PC-9 (cell line): ENCODE results near the gene NKX6-2. TPM values are rescaled to one million over a fixed set of nuclear protein-coding genes. Genes with fewer than 3 reads are reported as not detected.

ENCODE experiments used
- BruUV-seq: library from RNA; stranded (reverse); fragments of 400-500 nt; replicated peaks from 2 replicates; lab custom pipeline; 2021; lab: Mats Ljungman, UMichigan
- CTCF ChIA-PET: fragments of 300-600 bp; sonication (Branson Sonifier 250); formaldehyde crosslinking; loops from one replicate; lab custom pipeline; 2022; ENCODE audit warnings: antibody characterized with exemption; lab: Charles Lee
- POLR2A ChIA-PET: fragments of 300-600 bp; sonication (Branson Sonifier 250); formaldehyde crosslinking; loops from one replicate; lab custom pipeline; 2022; ENCODE audit warnings: antibody characterized with exemption; ENCODE audit not compliant: unreplicated experiment; lab: Charles Lee
- DNase-seq, 2 experiments: peaks; one replicate each; pipeline versions ENCODE4 v3.0.0 to v3.0.0-alpha.2; 2015 to 2022; ENCODE audit warnings: mixed read lengths in 1 of 2
- H2AFZ ChIP-seq: fragments of 200-600 bp; sonication (generic); 2 replicates; pipeline ENCODE4 v1.8.1; 2017; ENCODE audit warnings: antibody characterized with exemption
- H3F3A ChIP-seq: fragments of 200-600 bp; sonication (generic); 2 replicates; pipeline ENCODE4 v1.8.1; 2017; ENCODE audit warnings: antibody characterized with exemption, mild to moderate bottlenecking, low read depth; ENCODE audit not compliant: insufficient read depth
- H3K27ac ChIP-seq: fragments of 200-600 bp; sonication (generic); 2 replicates; pipeline ENCODE4 v1.6.1; 2016; ENCODE audit warnings: mixed run types
- H3K27me3 ChIP-seq: fragments of 200-600 bp; sonication (generic); 2 replicates; pipeline ENCODE4 v1.6.1; 2016; ENCODE audit warnings: low read depth, mixed run types; ENCODE audit not compliant: insufficient read depth
- H3K36me3 ChIP-seq: fragments of 200-600 bp; sonication (generic); 2 replicates; pipeline ENCODE4 v1.6.1; 2016; ENCODE audit warnings: low read depth, mixed run types
- H3K4me1 ChIP-seq: fragments of 200-600 bp; sonication (generic); replicated peaks from 2 replicates; pipeline ENCODE4 v1.6.1; 2016; ENCODE audit warnings: mixed run types; ENCODE audit not compliant: insufficient read depth
- H3K4me2 ChIP-seq: fragments of 200-600 bp; sonication (generic); 2 replicates; pipeline ENCODE4 v1.6.1; 2017; ENCODE audit warnings: mixed run types
- H3K4me3 ChIP-seq: fragments of 200-600 bp; sonication (generic); 2 replicates; pipeline ENCODE4 v1.6.1; 2016; ENCODE audit warnings: mixed run types
- H3K79me2 ChIP-seq: fragments of 200-600 bp; sonication (generic); 2 replicates; pipeline ENCODE4 v1.6.1; 2017; ENCODE audit warnings: low read depth, mixed run types
- H3K9me2 ChIP-seq: fragments of 200-600 bp; sonication (generic); 2 replicates; pipeline ENCODE4 v1.8.1; 2017; ENCODE audit warnings: mild to moderate bottlenecking; ENCODE audit not compliant: insufficient read depth
- H3K9me3 ChIP-seq: fragments of 200-600 bp; sonication (generic); 2 replicates; pipeline ENCODE4 v1.8.1; 2016; ENCODE audit warnings: low read depth; ENCODE audit not compliant: insufficient read depth
- H4K20me1 ChIP-seq: fragments of 200-600 bp; sonication (generic); 2 replicates; pipeline ENCODE4 v1.8.1; 2017; ENCODE audit not compliant: insufficient read depth
- EZH2 ChIP-seq: fragments of 200-600 bp; sonication (generic); IDR thresholded peaks from 2 replicates; pipeline ENCODE4 v1.8.0; 2017; ENCODE audit warnings: antibody characterized with exemption, low read depth
- intact Hi-C: fragments of 100-400 bp; cut with micrococcal nuclease; formaldehyde crosslinking; loops from one replicate; pipeline ENCODE4 v1.10.0; 2022; ENCODE audit not compliant: unreplicated experiment
- total RNA-seq: library from RNA; stranded (reverse); gene quantifications from 2 replicates; pipeline ENCODE4 v1.2.3, GENCODE V29; 2021
- TF ChIP-seq, protein P1 (sequence below): fragments of 200-600 bp; sonication (generic); conservative IDR thresholded peaks from 2 replicates; pipeline ENCODE4 v1.6.1; 2017; ENCODE audit warnings: mixed run types, antibody characterized with exemption, mild to moderate bottlenecking, moderate library complexity

The NKX6-2 gene
- total RNA-seq, 1 experiment from 2014 or later, result not detected

DNA sequence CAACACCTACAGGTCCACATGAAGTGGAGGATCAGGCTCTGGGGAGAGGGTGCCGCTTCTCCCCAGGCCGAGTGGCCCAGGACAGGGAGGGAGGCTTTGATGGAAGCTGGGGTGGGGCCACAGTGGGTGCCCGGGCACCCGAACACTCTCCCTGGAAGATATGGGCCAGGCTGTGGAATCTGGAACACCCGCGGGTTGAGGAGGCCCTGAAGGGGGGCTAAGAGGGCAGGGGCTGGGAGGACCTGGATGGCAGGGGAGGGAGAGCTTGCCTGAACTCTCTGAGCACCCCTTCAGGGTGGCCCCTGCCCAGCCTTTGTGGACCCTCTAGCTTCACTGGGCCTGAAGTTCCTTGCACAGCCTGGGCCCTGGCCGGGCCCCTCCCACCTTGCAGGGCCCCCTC, 4.5 kb upstream of the NKX6-2 start:
- BruUV-seq, result no TSS peak
- Histone ChIP-seq H3F3A (no peaks in the 10 kb centered on the region), H3K79me2 (no peaks in the 10 kb centered on the region), H2AFZ (no peak overlapping the region), H3K9me2 (no peaks in the 10 kb centered on the region), H3K27ac (no peak overlapping the region), H3K4me2 (no peak overlapping the region), H3K36me3 (no peaks in the 10 kb centered on the region), H3K27me3 (no peaks in the 10 kb centered on the region), H4K20me1 (no peaks in the 10 kb centered on the region), H3K9me3 (no peaks in the 10 kb centered on the region), H3K4me1 (no peaks in the 10 kb centered on the region), H3K4me3 (no peak overlapping the region)
- POLR2A ChIA-PET, result no interaction called here
- TF ChIP-seq, protein P1, sequence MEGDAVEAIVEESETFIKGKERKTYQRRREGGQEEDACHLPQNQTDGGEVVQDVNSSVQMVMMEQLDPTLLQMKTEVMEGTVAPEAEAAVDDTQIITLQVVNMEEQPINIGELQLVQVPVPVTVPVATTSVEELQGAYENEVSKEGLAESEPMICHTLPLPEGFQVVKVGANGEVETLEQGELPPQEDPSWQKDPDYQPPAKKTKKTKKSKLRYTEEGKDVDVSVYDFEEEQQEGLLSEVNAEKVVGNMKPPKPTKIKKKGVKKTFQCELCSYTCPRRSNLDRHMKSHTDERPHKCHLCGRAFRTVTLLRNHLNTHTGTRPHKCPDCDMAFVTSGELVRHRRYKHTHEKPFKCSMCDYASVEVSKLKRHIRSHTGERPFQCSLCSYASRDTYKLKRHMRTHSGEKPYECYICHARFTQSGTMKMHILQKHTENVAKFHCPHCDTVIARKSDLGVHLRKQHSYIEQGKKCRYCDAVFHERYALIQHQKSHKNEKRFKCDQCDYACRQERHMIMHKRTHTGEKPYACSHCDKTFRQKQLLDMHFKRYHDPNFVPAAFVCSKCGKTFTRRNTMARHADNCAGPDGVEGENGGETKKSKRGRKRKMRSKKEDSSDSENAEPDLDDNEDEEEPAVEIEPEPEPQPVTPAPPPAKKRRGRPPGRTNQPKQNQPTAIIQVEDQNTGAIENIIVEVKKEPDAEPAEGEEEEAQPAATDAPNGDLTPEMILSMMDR, result no peak
- no peak for TF ChIP-seq EZH2
- CTCF ChIA-PET, result no interaction called here
- no peak for DNase-seq
- intact Hi-C loops, result no loop called here

DNA sequence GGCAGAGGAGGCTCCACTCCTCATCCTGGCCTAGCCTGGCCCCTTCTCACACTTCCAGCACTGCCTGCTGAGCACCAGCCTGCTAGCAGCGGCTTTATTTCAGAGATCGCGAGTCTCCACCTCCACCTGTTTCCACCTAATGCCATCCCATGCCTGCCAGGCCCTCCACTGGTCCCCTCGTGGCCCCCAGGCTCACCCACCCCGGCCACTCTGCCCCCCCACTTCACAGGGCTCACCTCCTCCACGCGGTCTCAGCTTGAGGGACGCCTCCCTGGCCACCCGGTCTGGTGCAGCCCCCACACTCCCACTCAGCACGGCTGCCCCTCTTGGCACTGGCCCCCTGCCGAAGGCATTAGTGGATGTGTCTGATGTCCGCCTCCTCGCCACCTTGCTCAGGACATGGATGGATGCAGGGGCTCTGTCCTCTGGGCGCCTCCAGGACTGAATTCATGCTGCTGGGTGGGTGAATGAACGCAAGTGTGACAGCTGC, 3.8 kb upstream of the NKX6-2 start:
- no peaks in the 10 kb centered on the region for H3K4me1 ChIP-seq
- no peaks in the 10 kb centered on the region for H3K27me3 ChIP-seq
- H2AFZ ChIP-seq, result no peak overlapping the region
- no peaks in the 10 kb centered on the region for H3K9me2 ChIP-seq
- no peak overlapping the region for H3K4me3 ChIP-seq
- ChIA-PET POLR2A (no interaction called here), CTCF (no interaction called here)
- no peaks in the 10 kb centered on the region for H3F3A ChIP-seq
- no peaks in the 10 kb centered on the region for H4K20me1 ChIP-seq
- DNase-seq, result no peak
- no peaks in the 10 kb centered on the region for H3K36me3 ChIP-seq
- no peaks in the 10 kb centered on the region for H3K9me3 ChIP-seq
- no peak overlapping the region for H3K27ac ChIP-seq
- H3K4me2 ChIP-seq, result no peak overlapping the region
- intact Hi-C loops, result no loop called here
- H3K79me2 ChIP-seq, result no peaks in the 10 kb centered on the region
- BruUV-seq, result no TSS peak
- TF ChIP-seq, protein P1, result no peak
- TF ChIP-seq EZH2, result no peak

- BruUV-seq, result no TSS peak
- Histone ChIP-seq H3K4me1 (no peaks in the 10 kb centered on the region), H3K79me2 (no peaks in the 10 kb centered on the region), H3K27me3 (no peaks in the 10 kb centered on the region), H3K4me2 (no peak overlapping the region), H4K20me1 (no peaks in the 10 kb centered on the region), H3K27ac (no peak overlapping the region), H3K36me3 (no peaks in the 10 kb centered on the region), H3K9me2 (no peaks in the 10 kb centered on the region), H3K9me3 (no peaks in the 10 kb centered on the region), H3F3A (no peaks in the 10 kb centered on the region), H3K4me3 (no peak overlapping the region), H2AFZ (no peak overlapping the region)
- intact Hi-C loops, result no loop called here
- DNase-seq, result no peak
- TF ChIP-seq, protein P1, result no peak
- TF ChIP-seq EZH2, result no peak
- CTCF ChIA-PET, result no interaction called here
- POLR2A ChIA-PET, result no interaction called here
Observed at GRCh38 chr10:132788831-132789219, 2.9 kb upstream of the NKX6-2 start.
